Hepatocyte (in vitro differentiated cells): ENCODE results near the gene CYP2C19. TPM values are rescaled to one million over a fixed set of nuclear protein-coding genes. Genes with fewer than 3 reads are reported as not detected.

Experiments
- DNase-seq: peaks from one replicate; pipeline ENCODE4 v3.0.0-alpha.2; 2016; ENCODE audit warnings: low spot score
- H2AFZ ChIP-seq: fragments of 200-600 bp; sonication (generic); 2 replicates; pipeline ENCODE4 v1.6.0; 2016; ENCODE audit warnings: antibody characterized with exemption, mild to moderate bottlenecking
- H3K27ac ChIP-seq: fragments of 200-600 bp; sonication (generic); 2 replicates; pipeline ENCODE4 v1.5.1; 2016; ENCODE audit warnings: mild to moderate bottlenecking
- H3K27me3 ChIP-seq: fragments of 200-600 bp; sonication (generic); 2 replicates; pipeline ENCODE4 v1.6.1; 2016
- H3K36me3 ChIP-seq: fragments of 200-600 bp; sonication (generic); replicated peaks from 2 replicates; pipeline ENCODE4 v1.5.1; 2016; ENCODE audit warnings: low read depth; ENCODE audit not compliant: insufficient read depth
- H3K4me1 ChIP-seq: fragments of 200-600 bp; sonication (generic); 2 replicates; pipeline ENCODE4 v1.5.1; 2016; ENCODE audit warnings: mild to moderate bottlenecking, moderate library complexity; ENCODE audit not compliant: insufficient read depth
- H3K4me2 ChIP-seq: fragments of 200-600 bp; sonication (generic); 2 replicates; pipeline ENCODE4 v1.6.0; 2016
- H3K4me3 ChIP-seq: fragments of 200-600 bp; sonication (generic); 2 replicates; pipeline ENCODE4 v1.5.1; 2016; ENCODE audit warnings: mild to moderate bottlenecking
- H3K79me2 ChIP-seq: fragments of 200-600 bp; sonication (generic); 2 replicates; pipeline ENCODE4 v1.6.0; 2017; ENCODE audit warnings: mild to moderate bottlenecking
- H3K9me2 ChIP-seq: fragments of 200-600 bp; sonication (generic); replicated peaks from 2 replicates; pipeline ENCODE4 v1.6.0; 2017; ENCODE audit warnings: mild to moderate bottlenecking; ENCODE audit not compliant: insufficient read depth
- H3K9me3 ChIP-seq: fragments of 200-600 bp; sonication (generic); 2 replicates; pipeline ENCODE4 v1.5.1; 2016; ENCODE audit warnings: low read depth, mild to moderate bottlenecking
- H4K20me1 ChIP-seq: fragments of 200-600 bp; sonication (generic); 2 replicates; pipeline ENCODE4 v1.6.0; 2016; ENCODE audit warnings: mild to moderate bottlenecking; ENCODE audit not compliant: insufficient read depth, poor library complexity, severe bottlenecking
- CTCF ChIP-seq: fragments of 200-600 bp; sonication (generic); IDR thresholded peaks from 2 replicates; pipeline ENCODE4 v1.5.1; 2016; ENCODE audit warnings: antibody characterized with exemption, mild to moderate bottlenecking; ENCODE audit not compliant: poor library complexity
- EZH2 ChIP-seq: fragments of 200-600 bp; sonication (generic); IDR thresholded peaks from 2 replicates; pipeline ENCODE4 v1.6.1; 2016; ENCODE audit warnings: antibody characterized with exemption, mild to moderate bottlenecking, borderline replicate concordance
- EZH2phosphoT487 ChIP-seq: fragments of 200-600 bp; sonication (generic); IDR thresholded peaks from one replicate; pipeline ENCODE4 v1.6.1; 2018; ENCODE audit warnings: antibody characterized with exemption, mild to moderate bottlenecking, low read depth, moderate library complexity; ENCODE audit not compliant: unreplicated experiment, severe bottlenecking
- WGBS: methylation state at CpG from one replicate; pipeline ENCODE4 v1.1.6; 2016; ENCODE audit warnings: low lambda C conversion rate; ENCODE audit errors: missing lambda C conversion rate; 5-methylcytosine and 5-hydroxymethylcytosine counted together
- polyA plus RNA-seq: library from polyadenylated mRNA; unstranded; fragments of >200 nt; fragmentation: Nextera tagmentation; extraction: Ambion mirVana; gene quantifications from 2 replicates; pipeline ENCODE4 v1.2.1, GENCODE V29; 2016
- total RNA-seq: library from RNA; depleted of rRNA; stranded (reverse); fragments of >200 nt; gene quantifications from 2 replicates; pipeline ENCODE4 v1.2.3, GENCODE V29; 2014

CYP2C19 gene
- total RNA-seq (44.6 and 46.4 TPM in 2 replicates), polyA plus RNA-seq (14.7 and 21.3 TPM in 2 replicates)

DNA sequence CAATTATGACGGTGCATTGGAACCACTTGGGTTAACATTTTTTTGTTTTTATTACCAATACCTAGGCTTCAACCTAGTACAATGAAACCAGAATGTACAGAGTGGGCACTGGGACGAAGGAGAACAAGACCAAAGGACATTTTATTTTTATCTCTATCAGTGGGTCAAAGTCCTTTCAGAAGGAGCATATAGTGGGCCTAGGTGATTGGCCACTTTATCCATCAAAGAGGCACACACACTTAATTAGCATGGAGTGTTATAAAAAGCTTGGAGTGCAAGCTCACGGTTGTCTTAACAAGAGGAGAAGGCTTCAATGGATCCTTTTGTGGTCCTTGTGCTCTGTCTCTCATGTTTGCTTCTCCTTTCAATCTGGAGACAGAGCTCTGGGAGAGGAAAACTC, at the start of gene CYP2C19:
CYP2C19 (plus strand) TSS at position 289 of the 400 bp plus-strand sequence; CDS start at position 314, 25 bp downstream.
- H3K9me3 ChIP-seq: no peaks in the 10 kb centered on the region
- peak within 1 kb of the TSS; percentile 23 for H3K4me3 ChIP-seq
- no peaks in the 10 kb centered on the region for H3K9me2 ChIP-seq
- no peak within 1 kb of the TSS for H2AFZ ChIP-seq
- peak within 1 kb of the TSS; percentile 31 for H3K27ac ChIP-seq
- H3K36me3 ChIP-seq: no peaks in the 10 kb centered on the region
- H4K20me1 ChIP-seq: no peaks in the 10 kb centered on the region
- peak; percentile 17 for DNase-seq
- peaks cover 14% of the 10 kb centered on the region for H3K79me2 ChIP-seq
- 60% methylated on average over 3 of the region's 3 CpGs for WGBS
- H3K4me1 ChIP-seq: no peaks in the 10 kb centered on the region
- peak within 1 kb of the TSS; percentile 62 for H3K4me2 ChIP-seq
- TF ChIP-seq CTCF (no peak), EZH2phosphoT487 (no peak), EZH2 (no peak)
- H3K27me3 ChIP-seq: no peaks in the 10 kb centered on the region

- Histone ChIP-seq H3K4me2 (no peak overlapping the region), H3K9me3 (no peaks in the 10 kb centered on the region), H3K27me3 (no peaks in the 10 kb centered on the region)
Observed at GRCh38 chr10:94725871-94726270, 36.6 kb upstream of the CYP2C19 start.

GRCh38 chr10:94735197-94735596, 27.3 kb upstream of the CYP2C19 start:
- DNase-seq: no peak
- Histone ChIP-seq H3K27me3 (no peaks in the 10 kb centered on the region), H3K9me2 (no peaks in the 10 kb centered on the region), H3K4me2 (no peak overlapping the region), H2AFZ (no peak overlapping the region), H3K36me3 (no peaks in the 10 kb centered on the region), H3K9me3 (no peaks in the 10 kb centered on the region), H3K4me1 (no peaks in the 10 kb centered on the region), H3K79me2 (no peaks in the 10 kb centered on the region), H3K27ac (no peak overlapping the region), H3K4me3 (no peak overlapping the region), H4K20me1 (no peaks in the 10 kb centered on the region)
- 92% methylated on average over 3 of the region's 3 CpGs for WGBS
- TF ChIP-seq EZH2 (no peak), CTCF (no peak)

More at GRCh38 chr10:94725871-94726270, 36.6 kb upstream of the CYP2C19 start:
- no peaks in the 10 kb centered on the region for H3K79me2 ChIP-seq
- no peak overlapping the region for H3K27ac ChIP-seq
- H3K4me3 ChIP-seq: no peak overlapping the region
- no peak for TF ChIP-seq EZH2
- no peak for TF ChIP-seq CTCF
- no peak for TF ChIP-seq EZH2phosphoT487
- no peak overlapping the region for H2AFZ ChIP-seq
- no peaks in the 10 kb centered on the region for H3K9me2 ChIP-seq
- DNase-seq: no peak
- H3K4me1 ChIP-seq: no peaks in the 10 kb centered on the region
- H3K36me3 ChIP-seq: peaks cover 3% of the 10 kb centered on the region
- no peaks in the 10 kb centered on the region for H4K20me1 ChIP-seq

DNA sequence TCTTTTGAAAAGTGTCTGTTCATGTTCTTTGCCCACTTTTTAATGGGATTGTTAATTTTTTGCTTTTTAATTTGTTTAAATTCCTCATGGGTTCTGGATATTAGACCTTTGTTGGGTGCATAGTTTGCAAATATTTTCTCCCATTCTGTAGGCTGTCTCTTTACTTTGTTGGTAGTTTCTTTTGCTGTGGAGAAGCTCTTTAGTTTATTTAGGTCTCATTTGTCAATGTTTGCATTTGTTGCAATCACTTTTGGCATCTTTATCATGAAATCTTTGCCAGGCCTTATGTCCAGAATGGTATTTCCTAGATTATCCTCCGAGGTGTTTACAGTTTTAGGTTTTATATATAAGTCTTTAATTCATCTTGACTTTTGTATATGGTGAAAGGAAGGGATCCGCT, 23.9 kb upstream of the CYP2C19 start:
- H4K20me1 ChIP-seq: no peaks in the 10 kb centered on the region
- H3K4me1 ChIP-seq: no peaks in the 10 kb centered on the region
- H3K79me2 ChIP-seq: no peaks in the 10 kb centered on the region
- TF ChIP-seq EZH2 (no peak), EZH2phosphoT487 (no peak)
- 74% methylated on average over 2 of the region's 2 CpGs for WGBS
- H3K27ac ChIP-seq: no peak overlapping the region
- no peaks in the 10 kb centered on the region for H3K9me3 ChIP-seq
- no peaks in the 10 kb centered on the region for H3K27me3 ChIP-seq
- H3K9me2 ChIP-seq: no peaks in the 10 kb centered on the region
- no peak overlapping the region for H3K4me3 ChIP-seq
- H3K36me3 ChIP-seq: no peaks in the 10 kb centered on the region
- no peak for DNase-seq
- no peak overlapping the region for H2AFZ ChIP-seq
- no peak overlapping the region for H3K4me2 ChIP-seq
